GM21367 (cell line): ENCODE results near the gene GPX8.
A peak's percentile ranks its signal among the peaks of the same experiment; 100 is the strongest.

Experiments used
- ATAC-seq: cut with Tn5 transposase; IDR thresholded peaks from one replicate; pipeline ENCODE4 v1.9.1; 2021; ENCODE audit not compliant: unreplicated experiment

GPX8 gene

DNA sequence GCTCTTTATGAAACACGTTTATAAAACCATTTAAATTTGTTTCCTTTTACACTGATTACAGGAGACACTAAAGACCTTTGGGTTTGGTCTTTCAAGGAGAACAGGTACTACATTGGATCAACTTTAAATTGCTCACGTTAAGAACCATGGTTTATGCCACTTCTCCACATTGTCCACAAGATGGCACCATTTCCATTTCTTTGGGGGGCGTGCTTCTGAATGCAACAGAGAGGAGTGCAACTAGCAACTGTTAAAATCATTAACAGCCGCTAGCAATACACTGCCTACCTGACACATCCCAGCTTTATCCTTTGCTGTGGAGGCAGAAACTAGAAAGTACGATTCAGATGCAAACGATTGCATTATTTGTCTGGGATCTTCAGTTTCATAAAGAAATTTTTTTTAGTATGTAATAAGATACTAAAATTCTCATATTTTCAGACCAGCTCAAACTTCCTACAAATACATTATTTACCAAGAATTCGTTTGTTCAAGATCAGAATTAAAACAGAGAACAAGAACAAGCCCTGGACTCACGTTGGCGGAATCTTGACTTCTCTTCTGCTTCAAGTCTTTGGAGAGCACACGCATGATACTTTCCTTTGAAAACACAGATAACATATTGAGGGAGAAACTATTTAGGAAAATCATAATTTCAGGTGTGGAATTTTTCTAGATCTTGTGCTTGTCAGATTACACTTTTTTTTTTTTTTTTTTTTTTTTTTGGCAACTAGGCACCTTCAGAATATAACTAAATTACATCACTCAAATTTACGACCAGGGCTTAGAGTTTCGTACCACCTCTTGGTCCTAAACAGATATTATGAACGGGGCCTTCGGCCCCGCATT is 12.3 kb downstream of the GPX8 start:
- peak; percentile 58 for ATAC-seq

DNA sequence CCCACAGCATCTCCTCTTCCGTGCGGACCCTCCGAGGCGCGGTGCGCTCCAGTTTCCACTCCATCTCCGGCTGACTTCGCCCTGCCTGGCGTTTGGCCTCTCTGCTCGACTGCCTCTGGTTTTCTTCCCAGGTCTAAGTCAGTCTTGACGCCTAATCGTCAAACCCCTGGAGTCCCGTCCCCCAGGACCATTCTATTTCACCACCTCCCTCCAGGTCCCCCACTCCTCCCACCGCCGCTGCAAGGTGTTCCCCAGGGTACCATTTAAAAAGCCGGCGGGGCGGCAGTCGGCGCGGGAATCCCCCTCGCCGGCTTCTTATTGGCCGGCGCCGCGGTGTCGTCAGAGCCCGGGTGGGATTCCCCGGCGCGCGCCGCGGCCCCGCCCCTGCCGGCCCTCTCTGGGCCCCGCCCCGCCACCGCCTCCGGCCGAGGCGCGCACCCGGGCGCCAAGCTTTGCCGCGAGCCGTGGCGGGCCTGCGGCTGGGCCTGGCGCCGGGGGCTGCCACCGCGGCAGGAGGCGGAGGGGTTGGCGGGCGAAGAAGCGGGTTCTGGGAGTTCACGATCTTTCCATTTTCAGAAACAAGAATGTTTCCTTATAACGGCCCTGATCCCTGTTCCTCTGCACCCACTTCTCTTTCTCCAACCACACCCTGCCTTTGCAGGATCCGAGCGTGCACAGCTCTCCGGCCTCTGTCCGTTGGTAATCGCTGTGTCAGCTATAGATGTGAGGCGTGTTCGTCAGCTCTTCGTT is 13.1 kb downstream of the GPX8 start, which contains the start of gene CDC20B:
Gene CDC20B (minus strand): TSS at position 241 of the 750 bp plus-strand sequence. CDS start 177 bp downstream, at position 64.
- ATAC-seq: peak; percentile 84

DNA sequence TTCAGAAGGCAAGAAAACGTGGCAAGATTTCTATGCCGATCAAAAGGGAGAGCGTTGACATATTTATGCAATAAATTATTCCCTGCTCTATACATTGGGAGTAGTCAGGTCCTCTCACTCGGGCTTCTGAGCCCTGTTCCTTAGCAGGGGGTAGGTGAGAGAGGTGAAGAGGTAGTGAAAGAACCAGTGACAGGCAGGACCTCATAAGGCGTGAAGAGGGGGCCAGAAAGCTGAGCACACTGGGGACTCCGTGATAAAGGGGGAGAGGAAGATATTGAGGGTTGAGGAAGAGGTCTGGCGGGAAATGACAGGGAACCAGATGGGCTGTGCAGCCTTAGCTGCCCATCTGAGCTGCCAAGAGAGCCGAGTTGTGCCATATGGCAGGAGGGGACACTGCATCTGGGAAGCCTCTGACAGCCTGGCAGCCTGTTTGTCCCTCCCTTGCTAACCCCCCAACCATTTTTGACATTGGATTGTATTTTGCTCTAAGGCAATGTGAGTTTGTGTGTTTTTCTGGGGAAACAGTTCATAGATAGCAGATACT is 13.8 kb downstream of the GPX8 start:
- ATAC-seq: peak; percentile 9

DNA sequence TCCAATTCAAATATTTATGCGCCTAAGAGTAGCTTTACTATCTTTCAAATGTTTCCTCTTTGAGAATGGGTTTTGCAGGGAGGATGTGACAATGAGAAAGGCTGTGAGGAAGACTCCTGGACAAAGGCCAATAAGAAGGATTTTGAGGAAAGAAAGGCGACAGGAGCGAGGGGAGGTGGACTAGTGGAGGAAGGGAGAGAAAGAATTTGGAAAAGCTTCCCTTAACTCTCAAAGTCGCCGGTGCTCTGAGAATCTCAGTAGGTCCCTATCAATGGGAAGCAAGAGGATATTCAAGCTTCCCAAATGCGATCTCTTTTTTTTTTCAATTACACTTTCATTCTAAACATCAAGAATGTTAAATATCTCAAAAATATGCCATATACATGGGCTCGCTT is 15.8 kb downstream of the GPX8 start:
- no peak for ATAC-seq

DNA sequence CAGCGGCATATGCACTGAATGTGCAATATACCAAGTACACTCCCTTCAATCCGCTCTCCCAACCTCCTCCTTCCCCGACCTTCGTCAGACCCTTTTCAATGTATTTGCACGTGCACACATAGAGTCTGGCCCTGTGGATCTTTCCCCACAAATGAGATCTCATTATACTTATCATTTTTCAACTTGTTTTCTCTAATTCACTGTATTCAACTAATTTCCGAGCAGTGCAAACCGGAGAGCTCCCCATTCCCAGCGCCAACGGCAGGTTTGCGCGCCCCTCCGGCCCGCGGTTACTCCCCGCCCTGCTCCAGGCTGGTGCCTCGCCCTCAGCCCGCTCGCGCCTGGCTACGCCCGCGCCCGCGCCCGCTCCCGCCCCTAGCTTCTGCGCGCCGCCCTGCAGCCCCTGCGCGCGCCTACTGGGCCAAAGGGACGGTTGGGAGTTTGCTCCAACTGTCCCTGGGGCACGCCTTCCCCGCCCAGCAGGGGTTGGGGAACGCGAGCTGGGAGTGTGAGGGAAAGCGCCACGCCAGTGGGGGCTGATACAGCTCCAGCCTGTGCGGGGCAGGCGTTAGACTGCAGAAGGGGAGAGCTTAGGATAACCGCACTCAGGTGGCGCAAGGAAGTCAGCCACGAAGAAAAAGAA is 16.3 kb downstream of the GPX8 start:
- ATAC-seq: no peak

DNA sequence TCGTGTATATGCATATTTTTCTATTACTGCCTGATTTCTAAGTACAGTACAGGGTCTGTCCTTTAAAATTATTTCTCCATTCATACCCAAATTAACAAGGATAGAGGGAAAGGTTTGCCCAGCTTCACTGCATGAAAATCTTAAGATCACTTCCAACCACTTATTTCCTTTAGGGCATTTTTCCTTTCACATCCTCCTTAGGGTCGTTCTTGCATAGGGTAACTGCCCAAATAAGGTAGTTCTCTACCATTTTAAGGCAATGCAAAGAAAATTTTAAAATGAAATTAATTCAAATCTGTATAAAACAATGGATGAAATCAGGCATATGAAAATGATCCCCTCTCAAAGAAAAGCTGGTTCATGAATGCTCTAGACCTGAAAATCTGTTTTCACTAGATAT is 17.1 kb downstream of the GPX8 start:
- no peak for ATAC-seq

DNA sequence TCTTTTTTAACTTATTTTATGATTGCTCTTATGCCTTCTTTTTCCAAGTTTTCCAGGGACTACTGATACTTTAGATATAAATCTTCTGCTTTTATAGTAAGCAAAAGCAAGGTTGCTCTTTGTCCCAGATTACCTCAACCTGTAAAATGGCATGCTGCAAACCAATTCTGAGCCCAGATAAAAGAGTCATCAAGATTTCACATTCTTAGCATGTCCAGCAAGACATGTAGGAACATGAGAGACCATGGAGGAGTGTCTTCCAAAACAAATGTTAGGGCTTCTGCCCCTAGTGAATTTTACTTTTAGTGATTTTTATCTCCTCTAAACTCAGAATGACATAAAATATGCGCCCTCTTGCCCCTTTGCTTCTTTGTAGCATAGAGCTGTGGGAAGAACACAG is 20.0 kb downstream of the GPX8 start:
- ATAC-seq: no peak

DNA sequence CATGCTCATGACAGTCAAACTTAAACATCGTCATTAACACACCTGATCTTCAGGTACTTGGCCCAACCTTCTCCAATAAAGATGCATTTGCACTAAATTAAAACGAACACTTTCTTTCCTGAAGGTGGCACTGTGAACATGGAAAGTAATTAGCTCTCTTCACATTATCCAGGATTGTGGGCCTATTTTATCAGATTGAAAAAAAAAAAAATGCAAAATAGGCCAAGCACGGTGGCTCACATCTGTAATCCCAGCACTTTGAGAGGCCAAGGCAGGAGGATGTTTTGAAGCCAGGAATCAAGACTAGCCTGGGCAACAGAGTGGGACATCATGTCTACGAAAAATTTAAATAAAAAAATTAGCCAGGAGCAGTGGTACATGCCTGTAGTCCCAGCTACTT is 27.4 kb downstream of the GPX8 start:
- ATAC-seq: no peak

DNA sequence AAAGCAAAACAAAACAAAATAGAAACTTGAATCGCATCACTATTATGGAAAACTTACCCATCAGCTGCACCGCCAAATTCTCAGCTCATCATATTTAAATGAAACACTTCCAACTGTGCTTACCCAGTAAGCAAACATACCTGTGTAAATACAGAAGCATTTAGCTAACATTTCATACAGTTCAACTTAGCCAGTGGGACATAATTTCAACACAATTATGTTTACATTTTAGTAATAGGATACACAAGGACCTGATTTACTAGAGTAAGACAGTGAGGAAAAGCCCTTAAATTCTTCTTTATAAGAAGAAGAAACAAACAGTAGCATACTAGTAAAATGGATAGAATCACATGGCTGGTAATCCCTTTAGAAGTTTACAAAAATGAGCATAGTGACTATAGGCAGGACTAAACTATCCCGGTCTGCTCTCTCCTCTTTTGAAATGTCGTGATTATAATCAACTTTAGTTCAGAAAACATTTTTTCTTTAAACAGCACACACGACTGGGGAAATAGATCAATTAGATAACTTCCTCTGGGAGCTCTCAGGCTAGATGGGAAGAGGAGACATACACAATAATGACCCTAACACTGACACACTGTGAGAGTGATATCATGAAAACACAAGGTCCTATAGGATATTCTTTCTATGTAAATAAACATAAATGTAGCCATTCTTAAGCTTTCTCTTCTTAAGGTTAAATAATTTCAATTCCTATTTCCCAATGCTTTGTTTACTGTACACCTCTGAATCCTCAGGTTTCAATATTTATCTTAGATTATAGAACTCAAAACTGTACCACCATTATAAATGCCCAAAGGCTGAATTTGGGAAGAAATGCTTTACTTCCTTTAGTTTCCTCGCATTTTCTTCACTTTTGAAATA is 28.9 kb downstream of the GPX8 start:
- no peak for ATAC-seq

DNA sequence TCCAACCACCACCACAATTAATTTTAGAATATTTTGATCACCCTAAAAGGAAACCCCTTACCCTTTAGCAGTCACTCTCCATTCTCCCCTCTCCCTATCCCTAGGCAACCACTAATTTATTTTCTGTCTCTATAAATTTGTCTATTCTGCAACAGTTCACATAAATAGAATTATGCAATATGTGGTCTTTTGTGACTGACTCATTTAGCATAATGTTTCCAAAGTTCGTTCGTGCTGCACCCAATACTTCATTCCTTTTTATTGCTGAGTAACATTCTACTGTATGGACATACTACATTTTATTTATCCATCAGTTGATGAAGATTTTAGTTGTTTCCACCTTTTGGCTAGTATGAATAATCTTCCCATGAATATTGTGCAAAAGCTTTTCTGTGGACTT is 31.2 kb downstream of the GPX8 start:
- no peak for ATAC-seq

DNA sequence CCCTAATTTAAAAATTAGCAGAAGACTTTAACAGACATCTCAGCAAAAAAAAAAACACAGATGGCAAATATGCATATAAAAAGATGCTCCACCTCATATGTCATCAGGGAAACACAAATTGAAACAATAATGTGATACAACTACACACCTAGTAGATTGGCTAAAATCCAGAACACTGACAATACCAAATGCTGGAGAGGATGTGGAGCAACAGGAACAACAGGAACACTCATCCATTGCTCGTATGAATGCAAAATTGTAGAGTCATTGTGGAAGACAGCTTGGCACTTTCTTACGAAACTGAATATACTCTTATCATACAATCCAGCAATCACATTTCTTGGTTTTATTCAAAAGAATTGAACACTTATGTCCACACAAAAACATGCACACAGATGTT is 45.0 kb downstream of the GPX8 start:
- ATAC-seq: no peak

DNA sequence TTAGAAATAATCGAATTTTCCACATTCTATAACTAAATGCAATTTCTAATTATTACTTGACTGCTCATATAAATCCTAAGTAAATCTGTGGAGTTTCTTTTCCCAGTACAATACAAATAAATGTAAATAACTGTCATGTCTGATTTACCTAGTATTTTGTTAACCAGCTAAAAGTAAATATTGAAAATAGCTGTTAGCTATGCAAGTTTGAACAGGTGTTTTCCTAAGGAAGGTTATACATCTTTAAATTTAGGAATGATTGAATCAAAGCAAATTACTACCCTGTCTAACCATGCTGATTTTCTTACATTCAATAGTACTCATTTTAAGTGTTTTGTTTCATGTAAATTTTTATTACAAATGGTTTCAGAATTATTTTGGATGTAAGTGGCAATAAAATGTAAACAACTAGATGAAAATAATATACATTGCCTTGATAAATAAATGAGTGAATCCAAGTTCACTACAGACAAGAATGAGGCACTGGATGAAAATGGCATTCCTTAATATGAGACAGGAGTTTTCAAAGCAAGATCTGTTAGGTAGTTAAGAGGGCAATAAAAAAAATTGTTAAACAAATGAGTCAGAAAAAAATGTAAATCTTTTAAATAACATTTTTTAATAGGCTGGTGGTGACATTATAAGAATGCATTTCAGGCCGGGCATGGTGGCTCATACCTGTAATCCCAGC is 51.4 kb downstream of the GPX8 start:
- ATAC-seq: no peak
